HG03196 (cell line): ENCODE results near the gene ENAM.
A peak's percentile ranks its signal among the peaks of the same experiment; 100 is the strongest.

Source experiments
- ATAC-seq: cut with Tn5 transposase; IDR thresholded peaks from one replicate; pipeline ENCODE4 v1.9.1; 2021; ENCODE audit not compliant: unreplicated experiment

Gene ENAM, protein sequence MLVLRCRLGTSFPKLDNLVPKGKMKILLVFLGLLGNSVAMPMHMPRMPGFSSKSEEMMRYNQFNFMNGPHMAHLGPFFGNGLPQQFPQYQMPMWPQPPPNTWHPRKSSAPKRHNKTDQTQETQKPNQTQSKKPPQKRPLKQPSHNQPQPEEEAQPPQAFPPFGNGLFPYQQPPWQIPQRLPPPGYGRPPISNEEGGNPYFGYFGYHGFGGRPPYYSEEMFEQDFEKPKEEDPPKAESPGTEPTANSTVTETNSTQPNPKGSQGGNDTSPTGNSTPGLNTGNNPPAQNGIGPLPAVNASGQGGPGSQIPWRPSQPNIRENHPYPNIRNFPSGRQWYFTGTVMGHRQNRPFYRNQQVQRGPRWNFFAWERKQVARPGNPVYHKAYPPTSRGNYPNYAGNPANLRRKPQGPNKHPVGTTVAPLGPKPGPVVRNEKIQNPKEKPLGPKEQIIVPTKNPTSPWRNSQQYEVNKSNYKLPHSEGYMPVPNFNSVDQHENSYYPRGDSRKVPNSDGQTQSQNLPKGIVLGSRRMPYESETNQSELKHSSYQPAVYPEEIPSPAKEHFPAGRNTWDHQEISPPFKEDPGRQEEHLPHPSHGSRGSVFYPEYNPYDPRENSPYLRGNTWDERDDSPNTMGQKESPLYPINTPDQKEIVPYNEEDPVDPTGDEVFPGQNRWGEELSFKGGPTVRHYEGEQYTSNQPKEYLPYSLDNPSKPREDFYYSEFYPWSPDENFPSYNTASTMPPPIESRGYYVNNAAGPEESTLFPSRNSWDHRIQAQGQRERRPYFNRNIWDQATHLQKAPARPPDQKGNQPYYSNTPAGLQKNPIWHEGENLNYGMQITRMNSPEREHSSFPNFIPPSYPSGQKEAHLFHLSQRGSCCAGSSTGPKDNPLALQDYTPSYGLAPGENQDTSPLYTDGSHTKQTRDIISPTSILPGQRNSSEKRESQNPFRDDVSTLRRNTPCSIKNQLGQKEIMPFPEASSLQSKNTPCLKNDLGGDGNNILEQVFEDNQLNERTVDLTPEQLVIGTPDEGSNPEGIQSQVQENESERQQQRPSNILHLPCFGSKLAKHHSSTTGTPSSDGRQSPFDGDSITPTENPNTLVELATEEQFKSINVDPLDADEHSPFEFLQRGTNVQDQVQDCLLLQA

DNA sequence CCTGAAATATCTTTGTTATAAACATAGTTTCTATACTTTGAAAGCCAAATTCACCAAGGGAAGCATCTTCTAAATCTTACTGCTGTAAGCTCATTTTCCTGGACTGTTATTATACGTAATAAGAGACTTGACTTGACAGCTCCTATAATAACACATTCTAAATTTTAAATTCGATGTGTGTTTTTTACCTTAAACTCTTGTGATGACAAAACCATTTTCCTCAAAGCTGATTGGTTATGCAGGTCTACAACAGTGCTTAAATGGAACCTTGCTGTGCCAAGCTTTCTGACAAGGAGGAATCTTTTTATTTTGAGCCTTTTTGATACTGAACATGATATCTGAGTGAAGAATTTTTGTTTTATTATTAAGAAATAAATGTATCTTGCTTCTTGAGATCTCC is at the start of gene ENAM:
ENAM (plus strand) TSS at position 301 of the 400 bp plus-strand sequence. CDS start 757 bp downstream, outside the sequence.
- no peak for ATAC-seq

DNA sequence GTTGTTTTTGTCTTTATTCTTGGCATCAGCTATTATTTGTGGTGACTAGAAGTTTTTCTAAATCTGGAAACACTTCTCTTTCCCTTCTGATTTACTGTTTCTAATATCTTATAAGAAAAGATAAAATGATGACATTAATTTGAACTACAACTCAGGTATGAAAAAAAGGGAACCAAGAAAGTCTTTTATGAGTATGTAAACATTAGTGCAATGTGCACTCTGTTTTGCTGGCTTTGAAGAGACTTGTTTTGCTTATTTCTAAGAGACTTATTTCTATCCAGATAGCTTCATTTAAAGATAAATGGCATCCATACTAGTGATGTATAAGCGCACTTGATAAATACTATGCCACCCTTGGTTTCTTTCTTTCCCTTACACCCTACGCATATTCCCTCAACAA is 46.6 kb upstream of the ENAM start:
- no peak for ATAC-seq

GRCh38 chr4:70583952-70584834 is 44.4 kb upstream of the ENAM start:
- no peak for ATAC-seq

DNA sequence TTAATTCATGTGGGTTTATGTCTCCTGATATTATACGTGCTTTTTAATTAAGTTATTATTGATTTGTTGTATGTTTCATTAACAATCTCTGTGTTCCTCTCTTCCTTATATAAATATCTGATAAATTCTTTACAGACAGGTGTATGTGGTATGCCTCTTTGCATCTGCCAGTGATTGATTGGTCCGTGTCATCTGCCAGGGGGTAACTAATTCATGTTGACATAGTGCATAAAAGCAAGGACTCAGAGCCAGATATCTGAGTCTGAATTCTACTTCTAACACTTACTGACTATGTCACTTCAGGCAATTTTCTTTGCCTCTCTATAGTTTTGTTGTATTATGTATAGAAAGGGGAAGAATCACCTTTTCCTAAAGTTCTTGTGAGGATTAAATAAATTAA is 41.7 kb upstream of the ENAM start:
- ATAC-seq: no peak

DNA sequence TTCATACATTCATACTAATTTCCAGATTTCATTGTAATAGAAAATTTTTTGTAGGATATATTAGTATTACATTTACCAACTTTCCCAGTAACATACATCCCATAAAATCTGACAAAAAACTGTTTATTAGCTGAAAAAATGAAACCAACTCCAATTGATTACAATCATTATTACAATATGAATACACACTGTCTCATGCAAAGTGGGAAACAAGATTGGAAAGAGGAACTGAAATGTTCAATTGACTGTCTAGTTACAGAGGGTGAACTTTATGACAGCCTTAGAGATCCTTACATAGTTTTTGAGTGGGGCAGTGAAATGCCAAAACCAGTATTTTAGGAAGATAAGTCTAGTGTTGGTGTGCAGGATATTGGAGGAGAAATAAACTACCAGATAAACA is 38.8 kb upstream of the ENAM start:
- peak; percentile 95 for ATAC-seq

DNA sequence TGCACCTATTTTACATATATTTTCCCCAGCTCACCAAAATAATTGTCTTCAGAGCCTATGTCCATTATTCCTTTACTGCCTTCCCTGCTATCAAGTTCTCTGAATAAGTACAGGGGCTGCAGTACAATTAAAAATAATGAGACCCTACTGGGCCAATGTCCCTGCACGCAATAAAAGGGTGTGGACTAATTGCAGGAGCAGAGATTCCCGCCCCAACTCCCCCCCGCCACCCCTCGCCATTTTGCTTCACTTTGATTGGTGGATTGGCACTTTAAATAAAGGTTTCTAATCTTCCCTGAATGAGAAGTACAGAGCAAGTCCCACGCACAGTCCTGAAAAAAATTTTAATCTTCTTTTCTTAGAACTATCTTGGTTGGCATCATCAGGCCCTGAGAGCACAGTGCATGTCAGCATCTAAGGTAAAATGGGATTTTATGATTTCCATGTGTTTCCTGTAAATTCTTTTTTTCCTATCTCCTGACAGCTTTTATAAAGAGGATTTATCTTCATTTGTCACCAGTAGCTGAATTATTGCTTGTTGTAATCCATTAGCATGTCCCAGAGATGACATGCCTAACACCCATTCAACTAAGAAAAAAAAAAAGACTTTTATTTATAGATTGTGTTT is 36.5 kb upstream of the ENAM start, which contains the start of gene AMBN:
AMBN (plus strand) TSS at position 302 of the 628 bp plus-strand sequence; CDS start at position 405, 103 bp downstream.
- ATAC-seq: no peak

GRCh38 chr4:70594196-70594595 is 34.3 kb upstream of the ENAM start:
- no peak for ATAC-seq

DNA sequence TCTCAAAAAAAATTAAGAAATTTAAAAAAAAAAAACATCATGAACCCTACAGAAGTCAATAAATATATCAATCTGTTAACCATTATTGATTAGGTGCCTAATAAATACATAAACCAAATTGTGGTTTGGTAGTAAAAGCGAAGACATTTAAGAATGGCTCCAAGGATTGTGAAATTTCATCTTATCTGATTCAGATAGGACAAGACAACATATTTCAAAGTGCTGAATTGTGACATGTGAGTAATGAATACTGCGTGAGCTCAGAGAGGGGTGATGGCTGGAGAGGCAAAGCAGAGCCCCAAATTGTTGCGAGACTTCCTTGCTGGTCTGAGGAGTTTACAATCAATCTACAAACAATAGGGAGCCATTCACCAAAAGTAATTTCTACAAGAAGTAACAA is 28.2 kb upstream of the ENAM start:
- no peak for ATAC-seq

DNA sequence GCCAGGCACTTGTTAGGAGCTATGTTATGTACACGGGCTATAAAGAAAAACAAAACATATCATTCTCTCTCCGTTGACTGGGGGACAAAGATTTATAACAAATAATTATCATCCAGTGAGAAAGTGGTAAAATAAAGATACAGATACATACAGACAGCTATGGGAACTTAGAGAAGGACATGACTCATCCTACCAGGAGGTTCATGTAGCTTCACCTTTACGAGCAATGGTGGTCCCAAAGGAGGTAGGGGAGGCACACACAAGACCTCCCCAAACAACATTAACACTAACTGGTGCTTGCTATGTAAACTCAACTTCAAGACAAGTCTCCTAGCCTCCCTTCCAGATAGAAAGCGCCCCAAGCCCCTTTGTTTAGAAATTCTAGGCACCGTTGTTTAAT is 27.6 kb upstream of the ENAM start:
- peak; percentile 15 for ATAC-seq

DNA sequence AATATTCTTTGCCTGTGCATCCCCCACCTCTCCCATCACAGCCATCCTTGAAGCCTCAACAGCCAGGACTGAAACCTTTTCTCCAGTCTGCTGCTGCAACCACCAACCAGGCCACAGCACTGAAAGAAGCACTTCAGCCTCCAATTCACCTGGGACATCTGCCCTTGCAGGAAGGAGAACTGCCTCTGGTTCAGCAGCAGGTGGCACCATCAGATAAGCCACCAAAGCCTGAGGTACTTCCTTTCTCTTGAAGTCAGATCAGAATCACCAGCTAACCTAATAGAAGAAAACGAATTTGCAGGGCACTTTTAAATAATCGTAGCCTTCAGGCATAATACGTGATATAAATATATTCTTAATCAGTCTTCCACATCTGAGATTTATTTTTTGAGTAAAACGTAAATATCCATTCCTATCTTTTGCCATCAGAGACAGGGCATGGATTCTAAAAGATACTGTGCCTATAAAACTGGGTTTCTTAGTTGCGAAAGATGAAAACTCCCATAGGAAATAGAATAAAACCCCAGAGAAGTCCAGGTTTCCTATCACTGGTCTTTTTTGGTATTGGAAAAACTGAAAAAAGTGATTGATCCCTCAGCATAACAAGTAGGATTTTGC is 27.0 kb upstream of the ENAM start:
- peak; percentile 92 for ATAC-seq

- no peak for ATAC-seq
Measured at GRCh38 chr4:70603856-70604255, 24.7 kb upstream of the ENAM start.

DNA sequence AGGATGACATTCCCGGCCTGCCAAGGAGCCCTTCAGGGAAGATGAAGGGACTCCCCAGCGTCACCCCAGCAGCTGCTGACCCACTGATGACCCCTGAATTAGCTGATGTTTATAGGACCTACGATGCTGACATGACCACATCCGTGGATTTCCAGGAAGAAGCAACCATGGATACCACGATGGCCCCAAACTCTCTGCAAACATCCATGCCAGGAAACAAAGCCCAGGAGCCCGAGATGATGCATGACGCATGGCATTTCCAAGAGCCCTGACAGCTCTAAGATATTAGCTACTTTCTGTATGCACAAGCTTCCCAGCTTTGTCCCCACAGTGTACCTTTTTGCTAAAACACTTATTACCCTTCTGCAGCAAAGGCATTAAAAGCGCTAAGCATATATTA is 22.1 kb upstream of the ENAM start:
- no peak for ATAC-seq

GRCh38 chr4:70607334-70607853 is 21.1 kb upstream of the ENAM start:
- ATAC-seq: no peak

DNA sequence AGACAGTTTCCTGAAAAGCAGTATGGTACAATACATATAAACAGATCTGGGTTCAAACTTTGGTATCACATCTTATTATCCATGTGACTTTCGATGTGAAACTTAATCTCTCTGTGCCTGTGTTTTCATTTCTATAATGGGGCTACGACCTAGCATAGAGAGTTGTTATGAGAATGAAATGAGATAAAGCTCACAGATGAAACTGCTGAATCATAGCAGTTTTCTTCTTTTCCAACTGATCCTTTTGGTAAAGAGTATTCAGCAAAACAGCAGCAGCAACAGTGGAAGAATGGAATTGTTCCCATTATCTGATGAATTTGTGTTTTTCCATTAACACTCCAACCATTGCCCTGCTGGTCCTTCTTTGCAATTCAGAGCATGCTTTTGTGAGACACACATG is 20.2 kb upstream of the ENAM start:
- no peak for ATAC-seq

DNA sequence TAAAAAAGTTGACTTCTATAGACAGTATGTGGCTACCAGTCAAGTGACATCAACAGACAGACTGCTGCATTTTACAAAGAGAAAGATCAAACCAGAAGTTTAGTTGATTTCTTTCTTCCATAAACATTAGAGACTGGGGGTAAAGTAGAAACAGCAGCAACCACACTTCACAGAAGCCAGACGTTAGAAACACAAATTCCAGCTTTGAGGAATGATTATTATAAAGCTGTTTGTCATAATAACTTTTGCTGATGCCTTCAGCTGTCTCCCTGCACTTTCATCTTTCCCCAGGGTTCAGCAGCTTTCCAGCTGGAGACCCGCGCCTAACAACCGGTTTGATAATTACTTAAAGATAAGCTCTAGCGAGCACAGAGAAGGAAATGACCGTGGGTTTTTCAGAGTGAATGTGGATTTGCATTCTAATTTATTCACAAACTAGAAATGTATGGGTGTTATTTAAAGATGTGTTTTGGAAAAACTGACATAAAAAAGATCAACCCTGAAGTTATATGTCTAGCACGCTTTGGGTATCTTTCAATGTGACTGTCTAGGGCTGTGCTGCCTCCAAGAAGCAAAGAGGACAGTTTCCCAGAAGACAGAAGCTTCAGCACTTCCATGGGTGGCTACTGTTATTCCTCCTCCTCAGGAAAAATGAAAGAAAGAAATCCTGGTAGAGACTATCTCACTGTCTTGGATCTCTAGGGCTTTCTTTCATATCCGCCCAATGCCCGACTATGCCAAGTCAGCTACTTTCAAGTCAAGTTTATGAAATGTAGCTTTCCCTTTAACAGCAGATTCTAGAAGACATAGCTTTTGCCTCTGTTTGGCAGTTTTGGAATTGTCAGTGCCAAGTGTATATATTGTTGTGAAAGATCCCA is 15.0 kb upstream of the ENAM start:
- peak; percentile 63 for ATAC-seq

GRCh38 chr4:70614184-70614555 is 14.4 kb upstream of the ENAM start:
- peak; percentile 11 for ATAC-seq

DNA sequence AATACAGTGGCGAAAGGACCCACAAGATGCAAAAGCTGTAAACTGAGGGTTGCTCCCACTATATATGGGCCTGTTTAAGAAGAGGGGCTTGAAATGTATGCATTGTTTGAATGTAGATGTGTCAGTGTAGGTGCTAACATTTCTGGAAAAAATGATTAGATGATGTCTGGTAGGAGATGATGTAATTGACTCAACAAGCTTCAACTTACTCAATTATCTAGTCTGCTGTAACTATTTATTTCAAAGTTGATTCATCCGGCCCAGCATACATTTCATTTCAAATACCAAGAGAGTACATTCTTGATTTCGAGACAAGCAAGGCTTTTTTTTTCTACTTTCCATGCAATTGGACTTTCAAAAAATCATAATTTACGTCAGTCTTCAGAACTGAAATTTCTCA is 9.3 kb upstream of the ENAM start:
- no peak for ATAC-seq

DNA sequence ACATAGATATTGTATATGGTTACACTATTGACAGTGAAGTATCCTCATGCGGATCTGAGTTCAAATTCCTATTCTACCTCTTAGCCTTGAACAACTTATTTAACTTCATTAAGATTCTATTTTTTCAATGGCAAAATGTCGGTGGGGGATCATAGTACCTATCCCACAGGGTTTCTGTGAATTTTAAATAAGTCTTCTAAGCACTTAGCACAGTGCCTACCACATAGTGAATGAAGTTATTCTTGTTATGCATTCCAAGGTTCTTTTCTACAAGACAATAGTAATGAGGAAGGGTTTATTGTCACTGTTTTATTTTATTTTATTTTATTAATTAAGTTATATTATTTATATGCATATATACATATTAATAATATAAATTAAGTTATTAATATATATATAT is 8.8 kb upstream of the ENAM start:
- no peak for ATAC-seq
